NCI-H1105 (cell line): ENCODE data around the gene RHBG.

Experiments
- DNase-seq: peaks from one replicate; lab custom pipeline; 2025; lab: John Stamatoyannopoulos, UW

The RHBG gene

DNA sequence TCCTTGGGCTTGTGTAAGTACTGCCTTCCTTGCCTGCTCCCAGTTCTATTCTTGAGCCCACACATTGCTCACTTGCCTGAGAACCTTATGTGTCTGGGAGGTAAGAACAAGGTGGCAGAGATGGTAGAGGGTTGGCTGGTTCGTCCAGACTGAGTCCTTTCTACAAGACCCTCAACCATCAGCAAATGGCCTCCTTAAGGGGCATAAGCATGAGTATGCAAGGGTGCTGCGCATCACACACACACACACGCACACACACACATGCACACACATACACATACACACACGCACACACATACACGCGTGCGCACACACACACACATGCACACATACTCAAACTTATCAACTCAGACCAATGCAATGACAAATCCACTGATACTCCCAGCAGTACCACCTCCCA, 56.9 kb downstream of the RHBG start:
- DNase-seq: no peak

DNA sequence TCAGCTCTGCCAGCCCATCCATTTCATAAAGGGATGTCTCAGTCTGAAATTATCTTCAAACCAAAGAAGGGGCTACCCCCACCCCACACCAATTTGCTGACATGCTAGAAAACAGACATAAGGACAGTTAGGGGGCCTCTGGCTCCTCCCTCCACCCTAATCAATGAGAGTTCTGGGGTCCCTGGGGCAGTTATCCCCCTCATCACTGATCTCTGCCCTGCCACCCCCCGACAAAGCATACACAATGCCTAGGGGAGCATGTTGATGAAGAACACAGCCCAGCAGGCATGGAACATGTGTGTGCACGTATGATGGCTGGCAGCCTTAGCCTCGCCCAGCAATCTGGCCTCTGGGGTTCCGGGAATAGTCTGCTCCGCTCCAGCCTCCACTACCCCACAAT, 58.9 kb downstream of the RHBG start:
- no peak for DNase-seq

DNA sequence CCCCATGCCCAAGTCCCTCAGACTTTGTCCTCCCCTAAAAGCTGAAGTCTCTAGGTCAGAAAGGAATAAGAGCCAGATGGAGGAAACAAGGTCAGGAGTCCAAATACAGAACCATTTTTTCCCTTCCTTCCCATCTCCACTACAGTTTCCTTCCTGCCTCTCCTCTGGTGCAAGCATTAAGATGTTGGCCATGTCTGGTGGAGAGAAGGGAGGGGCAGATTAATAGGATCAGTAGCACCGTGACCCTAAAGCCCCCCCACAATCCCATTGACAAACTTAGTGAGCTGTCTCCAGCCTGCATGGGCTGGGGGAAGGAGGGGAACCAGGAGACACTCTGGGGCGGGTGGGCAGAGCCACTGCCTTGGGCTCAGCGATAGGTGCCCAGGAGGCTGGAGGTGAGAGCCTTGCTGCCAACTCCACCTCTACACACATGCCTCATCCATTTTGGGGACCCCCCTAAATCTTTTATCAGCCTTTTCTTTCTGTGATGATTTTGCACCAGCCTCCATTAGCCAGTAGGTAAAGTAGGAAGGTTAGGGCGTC, 59.8 kb downstream of the RHBG start:
- DNase-seq: no peak

DNA sequence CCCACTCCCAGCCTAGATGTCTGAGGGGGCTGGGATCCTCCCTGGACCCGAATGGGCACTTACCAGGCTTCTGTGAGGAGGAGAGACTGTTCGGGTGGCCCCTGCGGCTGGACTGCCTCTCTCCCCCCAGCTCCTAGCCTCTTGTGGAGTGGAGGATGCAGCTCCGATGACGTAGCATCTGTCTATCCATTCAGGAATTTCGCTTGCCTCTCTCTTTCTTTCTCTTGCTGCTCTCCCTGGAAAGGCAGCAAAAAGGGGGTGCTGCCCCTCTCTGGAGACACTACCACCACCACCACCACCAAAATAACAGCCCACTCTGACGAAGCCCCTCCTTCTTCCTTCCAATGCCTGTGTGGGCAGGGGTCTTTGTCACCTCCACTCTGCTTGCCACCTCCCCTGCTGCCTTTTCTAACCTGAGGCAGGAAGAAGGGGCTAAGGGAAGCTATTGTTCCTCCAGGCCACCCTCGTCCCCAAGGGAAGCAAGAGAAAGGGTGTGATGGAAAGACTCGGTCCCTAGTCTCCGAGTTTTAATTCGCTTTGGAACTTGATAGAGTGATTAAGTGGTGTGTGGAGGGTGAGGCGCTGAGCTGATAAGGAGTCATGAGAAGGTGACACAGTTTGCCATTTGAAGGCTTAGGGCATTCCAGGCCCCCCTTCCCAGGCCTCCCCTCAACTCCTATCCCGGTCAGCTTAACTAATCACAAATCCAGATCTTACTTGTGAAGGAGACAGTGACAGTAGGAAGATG, 60.5 kb downstream of the RHBG start:
- no peak for DNase-seq

DNA sequence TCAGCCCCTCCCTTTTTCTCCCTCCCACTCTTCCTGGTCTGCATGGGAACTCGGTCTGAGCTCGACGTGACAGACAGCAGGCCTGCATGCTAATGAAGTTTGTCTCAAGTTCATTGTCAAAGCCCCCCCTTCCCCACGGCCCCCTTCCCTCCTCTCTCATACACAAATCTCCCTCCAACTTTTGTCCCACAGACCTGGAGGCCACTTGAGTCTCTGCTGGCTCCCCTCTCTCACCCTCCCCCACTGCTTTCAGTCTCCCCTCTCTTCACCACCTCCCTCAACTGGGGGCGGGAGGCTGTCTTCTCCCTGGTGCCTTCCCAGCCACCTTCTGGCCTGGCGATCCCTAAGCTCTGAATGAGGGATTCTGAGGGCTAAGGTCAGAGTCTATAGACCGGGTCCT, 61.3 kb downstream of the RHBG start:
- no peak for DNase-seq

DNA sequence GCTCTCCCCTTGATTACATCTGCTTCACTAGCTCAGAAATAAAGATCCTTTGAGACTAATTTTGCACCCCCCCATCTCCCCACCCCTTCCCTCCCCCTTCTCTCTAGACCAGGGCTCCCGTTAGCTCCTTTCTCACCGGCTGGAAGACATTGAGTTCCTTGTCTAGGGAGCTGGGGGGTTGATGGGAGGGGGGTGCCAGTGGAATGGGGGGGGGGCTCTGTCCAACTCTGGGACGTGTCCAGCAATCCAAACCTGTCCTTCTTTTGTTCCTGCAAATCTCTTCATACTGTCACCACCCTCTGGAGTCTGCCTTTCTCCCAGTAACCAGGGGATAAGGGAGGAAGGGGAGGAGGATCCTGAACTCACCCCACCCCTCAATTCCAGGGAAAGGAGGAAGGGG, 61.9 kb downstream of the RHBG start:
- no peak for DNase-seq

DNA sequence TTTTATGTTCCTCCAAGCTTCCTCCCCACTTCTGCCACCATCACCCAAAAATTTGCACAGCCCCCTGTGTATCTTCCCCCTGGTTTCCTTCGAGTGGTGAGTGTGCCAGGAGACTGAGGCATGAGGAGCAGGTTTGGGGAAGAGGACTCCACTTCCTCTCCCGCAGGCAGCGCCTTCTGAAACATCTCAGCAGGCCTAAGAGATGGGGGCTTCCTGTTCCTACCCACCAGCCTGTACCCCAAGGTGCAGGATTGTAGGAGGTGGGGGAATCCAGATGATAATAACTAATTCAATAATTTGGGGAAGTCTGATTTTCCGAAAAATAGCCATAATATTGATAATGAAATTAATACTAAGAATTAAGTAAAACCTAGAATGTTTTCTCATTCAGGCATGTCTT, 62.4 kb downstream of the RHBG start:
- DNase-seq: no peak

DNA sequence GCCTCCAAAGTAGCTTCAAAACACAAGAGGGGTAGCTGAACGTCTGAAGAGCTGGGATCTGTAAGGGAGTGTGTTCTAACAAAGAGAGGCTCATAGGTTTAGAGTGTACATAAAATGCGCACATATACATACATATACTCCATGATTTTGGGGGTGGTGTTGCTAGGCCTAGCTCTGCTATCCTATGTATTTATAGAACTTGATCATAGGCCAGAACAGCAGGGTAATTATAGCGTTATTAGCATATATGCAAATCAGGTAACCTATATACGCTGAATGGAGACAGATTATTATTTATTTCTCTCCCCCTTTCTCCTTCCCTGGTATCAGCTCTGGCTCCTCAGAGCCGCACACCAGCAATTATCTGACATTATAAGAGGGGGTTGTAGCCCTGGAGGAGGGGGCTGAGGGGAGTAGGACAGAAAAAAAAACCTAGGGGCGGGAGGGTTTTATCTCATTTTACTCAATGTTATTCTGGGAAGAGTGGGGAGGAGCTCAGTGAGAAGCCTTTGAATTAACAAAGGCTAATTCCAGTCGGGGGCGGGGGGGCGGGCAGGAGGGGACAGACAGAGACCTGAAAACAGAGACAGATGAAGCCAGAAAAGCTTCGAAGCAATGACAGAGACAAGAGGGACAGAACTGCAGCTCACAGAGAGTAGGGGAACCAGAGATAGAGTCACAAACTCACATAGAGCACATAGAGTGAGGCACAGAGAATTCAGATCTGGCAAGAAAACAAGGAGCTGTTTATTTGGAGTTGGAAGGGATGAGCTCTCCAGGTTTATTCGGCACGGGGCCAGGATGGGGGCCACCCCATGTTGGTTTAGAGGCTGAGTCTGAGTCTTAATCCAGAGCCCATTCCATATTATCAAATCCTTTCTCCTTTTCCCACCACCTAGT, 63.0 kb downstream of the RHBG start:
- DNase-seq: no peak

DNA sequence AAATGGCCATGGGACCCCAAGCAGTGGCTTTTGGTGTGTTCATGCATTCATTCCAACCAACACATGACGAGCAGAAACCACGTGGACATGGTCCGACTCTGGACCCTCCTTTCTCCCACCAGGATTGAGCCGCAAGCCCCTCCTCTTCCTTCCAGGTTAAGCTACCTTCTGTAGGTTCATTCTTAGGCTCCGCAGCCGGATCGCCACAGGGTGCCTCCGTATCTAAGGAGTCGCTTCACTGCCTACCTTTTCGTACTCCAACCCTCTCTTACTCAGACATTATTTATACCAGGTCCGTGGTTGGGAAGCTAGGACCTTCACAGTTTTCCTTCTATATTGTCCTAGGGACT, 63.6 kb downstream of the RHBG start:
- DNase-seq: no peak

DNA sequence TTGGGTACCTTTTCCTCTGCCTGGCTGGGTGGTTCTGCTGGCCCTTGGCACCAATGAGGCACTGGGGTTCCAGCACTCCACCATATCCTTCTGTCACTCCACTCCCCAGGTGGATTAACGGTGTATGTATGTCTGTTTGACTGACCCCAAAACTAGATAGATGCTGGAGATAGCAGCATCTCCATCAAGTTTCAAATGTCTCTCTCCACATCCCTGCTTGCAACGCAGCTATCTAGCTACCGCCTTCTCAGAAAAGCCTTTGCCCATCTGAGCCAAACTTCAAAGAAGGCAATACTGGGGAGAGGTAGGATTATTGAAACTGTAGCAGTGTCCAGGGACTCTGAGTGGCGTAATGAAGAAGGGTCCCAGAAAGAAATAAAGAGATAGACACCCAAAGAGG, 64.0 kb downstream of the RHBG start:
- DNase-seq: no peak

DNA sequence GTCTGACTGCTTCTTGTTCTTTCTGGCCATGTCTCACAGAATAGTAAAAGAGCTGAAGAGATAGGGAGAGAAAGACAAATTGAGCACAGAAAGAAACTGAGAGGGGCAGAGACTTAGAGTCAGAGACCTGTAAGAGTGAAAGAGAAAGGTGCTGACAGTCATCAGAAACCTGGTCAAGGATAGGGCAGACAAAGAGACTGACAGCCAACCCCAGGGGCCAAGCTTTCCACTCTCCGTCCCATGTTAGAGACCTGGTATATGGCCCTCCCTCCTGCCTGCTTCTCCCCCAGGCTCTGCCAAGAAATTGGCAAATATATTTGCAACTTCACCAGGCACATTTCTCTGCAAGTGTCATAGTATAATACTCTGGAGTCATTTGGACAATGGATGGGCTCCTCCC, 64.6 kb downstream of the RHBG start:
- DNase-seq: no peak
